ENCODE measurements around the gene NRXN3. TPM values are rescaled to one million over a fixed set of nuclear protein-coding genes. Genes with fewer than 3 reads are reported as not detected.
"Not testable (repeated sequence)": the region's sequence is repeated elsewhere in the genome, so short reads cannot be mapped to it uniquely, and the experiment has no call there.

The NRXN3 gene
- polyA plus RNA-seq, 1 donor from 2014 or later = not detected

DNA sequence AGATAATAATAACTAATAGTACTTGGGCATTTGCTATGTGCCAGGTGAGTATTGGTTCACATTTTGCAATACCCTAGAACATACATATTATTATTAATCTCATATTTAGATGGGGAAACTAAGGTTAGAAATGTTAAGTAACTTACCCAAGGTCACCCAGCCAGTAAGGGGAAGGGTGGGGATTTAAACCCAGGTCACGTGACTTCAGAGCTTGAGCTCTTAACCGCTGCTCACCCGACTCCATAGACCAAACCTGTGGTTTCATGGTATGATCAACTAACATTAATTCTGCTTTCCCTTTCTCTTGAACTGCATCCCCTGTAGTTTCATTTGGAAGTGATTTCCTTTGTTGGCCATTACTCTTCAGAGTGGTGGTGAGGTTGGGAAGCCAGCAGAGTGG lies 242.3 kb downstream of the NRXN3 start:
- Mint-ChIP-seq H3K4me1 (peaks cover 0 to 1% (median 0%) of the 10 kb centered on the region in 3 donors), H3K4me3 (no peak overlapping the region), H3K9me3 (peaks cover 0 to 5% (median 3%) of the 10 kb centered on the region in 3 donors)

DNA sequence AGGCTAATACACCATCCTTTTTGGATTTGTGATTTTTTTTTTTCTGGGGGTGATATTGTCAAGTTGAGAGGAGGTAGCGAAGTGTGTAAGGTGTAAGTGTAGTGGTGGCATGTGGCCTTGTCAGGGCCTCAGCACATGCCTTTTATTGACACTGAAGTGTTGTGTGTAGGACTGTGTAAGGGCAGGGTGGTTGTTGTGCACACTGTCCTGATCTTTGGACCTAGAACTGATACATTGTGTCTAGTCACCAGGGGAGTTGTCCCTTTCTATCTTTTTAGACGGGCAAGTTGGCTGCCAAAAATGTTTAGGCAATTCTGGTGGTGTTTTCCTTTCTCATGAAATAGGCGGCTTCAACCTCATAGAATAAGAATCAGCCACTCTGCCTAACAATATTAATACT lies 244.0 kb downstream of the NRXN3 start:
- Mint-ChIP-seq H3K9me3 (peaks cover 0 to 5% (median 3%) of the 10 kb centered on the region in 3 donors), H3K27me3 (no peaks in the 10 kb centered on the region), H3K4me3 (no peak overlapping the region), H3K4me1 (no peaks in the 10 kb centered on the region), H3K27ac (no peak overlapping the region), H3K36me3 (no peaks in the 10 kb centered on the region)

More for the DNA sequence above, 242.3 kb downstream of the NRXN3 start:
- Mint-ChIP-seq H3K27ac (no peak overlapping the region), H3K27me3 (peaks cover 3% of the 10 kb centered on the region), H3K36me3 (no peaks in the 10 kb centered on the region)

DNA sequence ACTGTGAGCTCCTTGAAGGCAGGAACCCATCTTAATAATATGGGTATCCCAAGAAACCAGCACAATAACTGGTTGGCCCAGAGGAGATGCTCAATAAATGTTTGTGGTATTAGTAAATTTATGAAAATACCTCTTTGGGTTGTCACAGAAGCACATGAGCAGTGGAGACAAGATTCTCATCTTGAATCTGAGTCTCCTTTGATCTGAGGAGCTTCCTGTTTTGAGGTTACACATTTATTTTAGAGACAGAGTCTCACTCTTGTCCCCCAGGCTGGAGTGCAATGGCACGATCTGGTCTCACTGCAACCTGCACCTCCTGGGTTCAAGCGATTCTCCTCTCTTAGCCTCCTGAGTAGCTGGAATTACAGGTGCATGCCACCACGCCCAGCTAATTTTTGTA lies 247.4 kb downstream of the NRXN3 start:
- Mint-ChIP-seq H3K9me3 (peaks cover 0 to 3% (median 0%) of the 10 kb centered on the region in 3 donors), H3K27me3 (no peaks in the 10 kb centered on the region), H3K4me1 (no peaks in the 10 kb centered on the region), H3K36me3 (no peaks in the 10 kb centered on the region), H3K4me3 (no peak overlapping the region), H3K27ac (no peak overlapping the region)

DNA sequence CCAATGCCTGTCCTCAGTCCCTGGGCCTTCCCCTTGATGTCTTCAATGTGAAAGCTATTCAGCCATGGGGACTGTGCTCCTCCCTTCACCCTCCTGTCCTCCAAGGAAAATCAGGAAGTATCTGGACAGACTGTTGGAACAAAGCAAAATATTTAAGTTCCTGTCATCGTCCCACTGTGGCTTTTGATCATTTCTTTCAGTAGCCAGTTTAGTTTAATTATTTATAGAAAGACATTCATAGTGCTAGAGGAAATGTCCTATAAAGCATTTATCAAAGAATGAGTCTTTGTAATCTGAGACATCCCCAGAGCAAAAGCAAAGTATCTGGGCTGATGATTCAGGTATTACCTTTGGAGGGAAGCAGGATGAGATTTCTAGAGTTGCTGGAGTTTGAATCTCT lies 254.1 kb downstream of the NRXN3 start:
- no peak overlapping the region for H3K4me3 Mint-ChIP-seq

DNA sequence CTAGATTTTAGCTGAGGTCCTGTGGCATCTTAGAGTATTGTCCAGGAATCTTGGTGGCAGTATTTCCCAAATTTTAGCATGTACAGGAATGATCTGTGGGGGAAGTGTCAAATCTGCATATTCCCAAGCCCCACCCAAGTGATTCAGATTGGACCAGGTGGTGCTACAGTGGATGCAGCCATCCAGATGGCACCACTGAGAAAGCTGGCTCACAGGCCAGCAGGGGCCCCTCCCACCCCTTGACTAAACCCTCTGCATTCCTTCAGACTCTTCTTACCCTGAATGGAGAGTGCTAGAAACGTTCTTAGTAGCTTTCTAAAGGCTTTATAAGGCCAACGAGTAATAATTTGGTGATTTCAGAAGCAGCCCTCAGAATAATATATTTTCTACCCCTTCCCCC lies 255.2 kb downstream of the NRXN3 start:
- no peak overlapping the region for H3K27ac Mint-ChIP-seq
- H3K27me3 Mint-ChIP-seq = no peaks in the 10 kb centered on the region
- no peaks in the 10 kb centered on the region for H3K4me1 Mint-ChIP-seq
- H3K36me3 Mint-ChIP-seq = no peaks in the 10 kb centered on the region
- H3K4me3 Mint-ChIP-seq = no peak overlapping the region
- H3K9me3 Mint-ChIP-seq = no peaks in the 10 kb centered on the region

More for the DNA sequence above, 254.1 kb downstream of the NRXN3 start:
- H3K36me3 Mint-ChIP-seq = no peaks in the 10 kb centered on the region
- H3K9me3 Mint-ChIP-seq = no peaks in the 10 kb centered on the region
- H3K27me3 Mint-ChIP-seq = no peaks in the 10 kb centered on the region
- H3K4me1 Mint-ChIP-seq = no peaks in the 10 kb centered on the region
- no peak overlapping the region for H3K27ac Mint-ChIP-seq

DNA sequence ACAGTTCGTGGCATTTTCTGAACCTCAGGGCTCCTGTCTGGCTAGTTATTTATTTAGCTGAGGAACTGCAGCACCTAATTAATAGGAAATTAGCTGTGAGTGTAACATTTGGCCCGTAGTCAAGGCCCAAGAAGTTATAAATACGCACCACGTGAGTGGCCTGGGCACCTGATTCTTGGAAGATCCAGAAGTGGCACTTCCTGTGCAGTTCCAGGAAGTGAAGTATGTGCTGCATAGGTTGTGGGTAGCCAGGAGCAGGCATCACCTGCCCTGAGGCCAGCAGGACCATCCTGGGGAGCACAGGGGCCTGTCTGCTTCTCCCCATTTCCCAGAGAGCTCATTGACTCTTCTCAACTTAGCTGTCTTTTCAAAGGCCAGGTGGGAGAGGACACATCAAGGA lies 255.6 kb downstream of the NRXN3 start:
- no peaks in the 10 kb centered on the region for H3K27me3 Mint-ChIP-seq
- H3K4me3 Mint-ChIP-seq = no peak overlapping the region
- no peaks in the 10 kb centered on the region for H3K9me3 Mint-ChIP-seq
- no peaks in the 10 kb centered on the region for H3K4me1 Mint-ChIP-seq
- H3K27ac Mint-ChIP-seq = no peak overlapping the region
- H3K36me3 Mint-ChIP-seq = no peaks in the 10 kb centered on the region

DNA sequence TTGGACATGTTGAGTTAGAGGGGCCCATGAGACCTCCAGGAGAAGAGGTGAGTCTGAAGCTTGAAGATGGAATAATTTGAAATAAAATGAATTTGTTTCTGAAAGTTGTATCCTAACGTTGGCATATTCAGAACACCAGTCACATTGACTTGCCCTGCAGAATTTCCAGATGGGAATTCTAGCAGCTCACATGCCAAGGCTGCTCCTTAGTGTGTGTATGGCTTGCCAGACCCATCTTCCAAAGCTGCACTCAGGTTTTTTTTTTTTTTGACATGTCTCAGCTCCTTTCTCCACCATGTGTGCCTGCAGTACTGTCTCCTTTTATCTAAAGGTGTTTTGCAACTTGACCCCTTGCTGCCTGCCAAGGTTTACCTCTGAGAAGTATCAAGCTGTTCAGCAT lies 261.9 kb downstream of the NRXN3 start:
- Mint-ChIP-seq H3K9me3 (no peaks in the 10 kb centered on the region), H3K4me1 (peaks cover 0 to 1% (median 0%) of the 10 kb centered on the region in 3 donors), H3K27me3 (no peaks in the 10 kb centered on the region)

DNA sequence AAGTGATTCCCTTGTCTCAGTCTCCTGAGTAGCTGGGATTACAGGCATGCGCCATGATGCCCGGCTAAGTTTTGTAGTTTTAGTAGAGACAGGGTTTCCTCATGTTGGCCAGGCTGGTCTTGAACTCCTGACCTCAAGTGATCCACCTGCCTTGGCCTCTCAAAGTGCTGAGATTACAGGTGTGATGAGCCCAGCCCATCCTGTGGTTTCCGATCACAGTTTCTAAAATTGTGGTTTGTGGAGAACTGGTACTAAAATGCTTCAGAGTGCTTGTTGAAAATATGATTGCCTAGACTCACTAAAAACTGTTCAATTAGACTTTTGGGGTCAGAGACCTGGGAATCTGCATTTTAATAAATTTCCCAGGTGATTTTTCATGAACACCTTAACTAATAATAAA lies 267.3 kb downstream of the NRXN3 start:
- not testable (repeated sequence) for H3K9me3 Mint-ChIP-seq, H3K4me3 Mint-ChIP-seq, H3K4me1 Mint-ChIP-seq, H3K27ac Mint-ChIP-seq, H3K27me3 Mint-ChIP-seq, H3K36me3 Mint-ChIP-seq

More for the DNA sequence above, 261.9 kb downstream of the NRXN3 start:
- H3K4me3 Mint-ChIP-seq = no peak overlapping the region
- H3K27ac Mint-ChIP-seq = no peak overlapping the region
- no peaks in the 10 kb centered on the region for H3K36me3 Mint-ChIP-seq

DNA sequence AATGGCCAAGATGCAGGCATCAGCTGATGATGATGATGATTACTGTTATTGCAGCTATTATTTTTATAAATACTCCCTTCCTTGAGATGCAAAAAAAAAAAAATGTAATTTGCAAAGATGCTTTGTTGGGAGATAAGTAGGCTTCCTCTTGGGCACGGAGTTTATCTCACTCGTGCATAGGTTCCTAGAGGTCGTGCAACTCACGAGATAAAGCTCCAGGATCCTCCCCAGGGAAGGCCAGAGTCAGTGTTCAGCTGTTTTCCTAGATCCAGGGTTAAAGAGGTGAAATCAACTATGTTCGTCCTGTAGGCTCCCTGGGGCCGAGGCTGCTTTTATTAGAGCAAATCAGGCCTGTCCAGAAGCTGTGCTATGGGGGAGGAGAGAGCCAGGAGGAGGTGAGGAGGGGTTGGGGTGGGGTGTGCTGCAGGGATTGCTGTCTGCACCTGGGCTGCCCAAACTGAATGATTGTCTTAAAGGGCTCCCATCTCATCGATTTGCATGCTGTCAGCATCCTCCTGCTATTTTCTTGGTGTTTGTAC lies 270.3 kb downstream of the NRXN3 start:
- Mint-ChIP-seq H3K4me3 (no peak overlapping the region), H3K36me3 (no peaks in the 10 kb centered on the region), H3K9me3 (peaks cover 0 to 4% (median 0%) of the 10 kb centered on the region in 3 donors)

DNA sequence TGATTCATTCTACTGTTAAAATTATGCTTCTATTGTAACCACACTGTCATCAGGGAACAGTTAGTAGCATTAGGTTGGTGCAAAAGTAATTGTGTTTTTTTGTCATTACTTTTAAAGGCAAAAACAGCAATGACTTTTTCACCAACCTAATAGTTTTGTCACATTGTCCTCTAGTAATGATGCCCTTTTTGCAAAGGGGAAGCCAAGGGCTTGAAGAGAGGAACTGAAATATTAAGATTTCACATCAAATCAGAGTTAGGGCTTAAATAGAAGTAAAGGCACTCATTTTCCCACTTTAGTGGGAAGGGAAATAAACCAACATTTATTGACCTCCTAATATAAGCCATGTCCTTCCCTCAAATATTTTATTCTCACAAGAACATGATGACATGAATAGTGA lies 273.7 kb downstream of the NRXN3 start:
- Mint-ChIP-seq H3K27ac (no peak overlapping the region), H3K9me3 (peaks cover 0 to 2% (median 0%) of the 10 kb centered on the region in 3 donors), H3K4me1 (no peaks in the 10 kb centered on the region), H3K36me3 (no peaks in the 10 kb centered on the region), H3K27me3 (peaks cover 5% of the 10 kb centered on the region), H3K4me3 (no peak overlapping the region)

More for the DNA sequence above, 270.3 kb downstream of the NRXN3 start:
- peaks cover 0 to 3% (median 0%) of the 10 kb centered on the region in 3 donors for H3K4me1 Mint-ChIP-seq
- H3K27me3 Mint-ChIP-seq = peaks cover 4% of the 10 kb centered on the region
- no peak overlapping the region for H3K27ac Mint-ChIP-seq

DNA sequence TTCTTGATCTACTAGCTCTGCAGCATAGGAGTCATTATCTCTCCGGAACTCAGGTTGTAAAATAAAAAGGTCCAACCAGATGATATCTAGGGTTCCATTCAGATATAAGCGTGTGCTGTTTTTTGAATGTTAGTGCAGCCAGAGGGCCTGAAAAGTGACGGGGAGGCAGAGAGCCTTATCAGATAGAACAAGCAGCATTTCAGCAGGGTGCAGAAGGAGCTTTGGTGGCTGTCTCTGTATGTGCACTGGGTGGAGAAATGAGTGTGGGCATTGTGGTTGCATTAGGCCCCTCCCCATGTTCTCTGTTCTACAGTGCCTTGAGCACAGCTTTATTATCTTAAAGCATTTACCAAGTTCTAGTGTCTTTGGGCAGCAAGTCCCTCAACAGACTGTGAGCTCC lies 275.1 kb downstream of the NRXN3 start:
- H3K4me3 Mint-ChIP-seq = no peak overlapping the region
- H3K27me3 Mint-ChIP-seq = peaks cover 5% of the 10 kb centered on the region
- H3K4me1 Mint-ChIP-seq = no peaks in the 10 kb centered on the region
- H3K36me3 Mint-ChIP-seq = no peaks in the 10 kb centered on the region
- H3K27ac Mint-ChIP-seq = no peak overlapping the region
- peaks cover 0 to 2% (median 0%) of the 10 kb centered on the region in 3 donors for H3K9me3 Mint-ChIP-seq

DNA sequence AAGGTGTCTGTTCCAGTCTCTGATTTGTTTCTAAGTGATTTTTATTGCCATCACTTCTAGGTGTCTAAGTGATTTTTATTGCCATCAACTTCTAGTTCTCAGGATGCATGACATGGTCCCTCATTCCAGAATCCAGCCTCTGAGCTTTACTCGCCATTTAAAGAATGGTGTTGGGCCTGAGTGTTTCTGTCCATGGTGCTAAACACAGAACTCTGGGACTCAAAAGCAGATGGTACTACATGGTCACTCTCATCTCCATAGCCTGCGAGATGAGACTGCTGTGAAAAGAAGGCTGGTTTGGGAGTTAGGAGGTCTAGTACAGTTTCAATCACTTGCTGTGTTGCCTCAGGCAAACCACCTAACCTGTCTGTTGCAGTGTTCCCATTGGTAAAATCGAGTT lies 276.6 kb downstream of the NRXN3 start:
- no peak overlapping the region for H3K27ac Mint-ChIP-seq
- H3K4me3 Mint-ChIP-seq = no peak overlapping the region
- no peaks in the 10 kb centered on the region for H3K36me3 Mint-ChIP-seq
- H3K9me3 Mint-ChIP-seq = no peaks in the 10 kb centered on the region
- peaks cover 5% of the 10 kb centered on the region for H3K27me3 Mint-ChIP-seq
- peaks cover 0 to 1% (median 0%) of the 10 kb centered on the region in 3 donors for H3K4me1 Mint-ChIP-seq

DNA sequence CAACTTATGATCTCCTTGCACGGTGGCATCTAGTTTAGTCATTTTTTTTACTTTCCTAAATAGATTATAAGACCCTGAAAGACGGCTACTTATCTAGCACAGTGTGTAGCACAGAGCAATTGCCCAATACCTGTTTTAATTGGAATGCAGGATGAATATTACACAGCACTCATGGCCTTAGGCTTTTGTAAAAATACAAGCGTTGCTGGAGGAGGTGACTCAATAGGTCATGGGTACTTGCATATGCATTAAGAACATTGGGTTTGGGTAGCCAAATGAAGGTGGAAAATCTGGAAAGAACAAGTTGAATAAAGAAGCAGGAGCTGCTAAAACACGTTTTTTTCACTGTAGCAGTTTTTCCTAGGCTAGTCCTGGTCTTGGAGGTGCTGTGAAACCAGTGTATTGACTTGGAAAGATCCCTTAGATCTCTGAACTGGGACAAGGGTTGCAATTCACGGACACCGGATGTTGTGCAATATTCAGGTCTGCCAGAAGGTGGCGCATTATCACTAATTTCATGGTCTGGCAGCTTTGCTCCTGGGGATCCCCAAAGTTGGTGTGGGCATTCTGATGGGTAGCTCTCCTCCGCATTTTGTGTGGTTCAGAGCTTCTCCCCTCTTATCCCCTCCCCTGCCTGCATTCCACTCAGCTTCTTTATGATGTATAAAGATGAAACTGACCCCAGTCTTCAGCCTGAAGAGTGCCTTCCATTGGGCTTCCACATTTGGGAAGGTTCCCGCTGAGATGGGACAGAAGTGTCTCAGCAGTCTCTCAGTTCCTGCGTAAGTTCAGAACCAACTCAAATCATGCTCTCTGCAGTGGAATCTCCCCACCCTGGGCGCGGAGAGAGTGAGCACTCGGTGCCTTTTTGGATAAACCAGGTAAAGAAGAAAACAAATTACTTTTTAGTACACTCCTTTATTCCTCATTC lies 278.3 kb downstream of the NRXN3 start:
- Mint-ChIP-seq H3K27me3 (peaks cover 5% of the 10 kb centered on the region), H3K9me3 (no peaks in the 10 kb centered on the region), H3K36me3 (no peaks in the 10 kb centered on the region), H3K27ac (no peak overlapping the region), H3K4me3 (no peak overlapping the region), H3K4me1 (peaks cover 0 to 1% (median 0%) of the 10 kb centered on the region in 3 donors)

DNA sequence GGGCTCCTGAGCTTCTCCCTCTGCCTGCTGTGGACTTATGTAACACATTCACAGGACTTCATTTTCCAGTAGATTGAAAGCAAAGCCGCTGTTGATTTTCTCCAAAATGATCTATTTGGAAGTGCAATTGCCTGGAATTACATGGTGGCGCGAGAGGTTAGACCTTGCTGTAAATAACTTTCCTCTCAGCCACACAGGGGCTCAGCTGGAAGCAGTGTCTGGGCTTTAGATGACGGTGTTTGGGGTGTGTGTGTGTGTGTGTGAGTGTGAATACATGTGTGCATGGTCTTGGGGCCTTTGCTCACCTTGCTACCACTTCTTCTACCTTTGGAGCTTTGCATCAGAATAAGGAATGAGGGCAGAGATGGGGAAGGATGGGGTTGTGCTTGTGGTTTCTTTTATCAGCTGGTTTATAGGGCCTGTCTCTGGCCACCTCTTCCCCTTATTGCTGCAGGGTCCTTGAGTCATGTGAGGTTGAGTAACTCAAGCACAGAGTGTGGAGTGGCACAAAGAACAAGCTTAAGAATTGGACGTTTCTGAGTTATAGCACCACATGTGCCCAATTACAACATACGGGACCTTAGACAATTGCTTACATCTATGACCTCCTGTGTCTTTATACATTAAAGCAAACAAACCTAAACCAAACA lies 280.6 kb downstream of the NRXN3 start:
- H3K4me3 Mint-ChIP-seq = no peak overlapping the region
- peaks cover 3% of the 10 kb centered on the region for H3K27me3 Mint-ChIP-seq
- H3K36me3 Mint-ChIP-seq = peaks cover 2% of the 10 kb centered on the region
- no peaks in the 10 kb centered on the region for H3K9me3 Mint-ChIP-seq
- H3K27ac Mint-ChIP-seq = no peak overlapping the region
- peaks cover 0 to 2% (median 2%) of the 10 kb centered on the region in 3 donors for H3K4me1 Mint-ChIP-seq

DNA sequence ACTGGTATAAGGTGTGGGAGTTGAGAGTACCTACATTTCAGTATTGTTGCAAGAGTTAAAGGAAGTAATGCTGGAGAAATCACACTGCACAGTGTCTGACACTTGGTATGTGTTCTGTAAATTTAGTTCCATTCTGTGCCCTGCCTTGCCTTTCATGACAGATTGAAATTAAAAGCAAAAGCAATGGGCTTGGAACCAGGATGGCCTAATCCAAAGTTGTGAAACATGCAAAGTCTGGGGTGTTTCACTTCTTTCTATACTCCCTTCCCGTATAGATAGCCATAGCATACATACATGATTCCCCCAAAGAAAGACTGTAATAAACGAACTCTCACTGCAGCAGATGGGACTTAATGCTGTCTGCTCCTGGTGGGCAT lies 281.1 kb downstream of the NRXN3 start:
- Mint-ChIP-seq H3K4me1 (peaks cover 0 to 8% (median 5%) of the 10 kb centered on the region in 3 donors), H3K27me3 (peaks cover 3% of the 10 kb centered on the region), H3K27ac (no peak overlapping the region), H3K36me3 (peaks cover 2% of the 10 kb centered on the region), H3K9me3 (no peaks in the 10 kb centered on the region), H3K4me3 (no peak overlapping the region)
